Measurements from ENCODE around the gene EGR4.

Gene EGR4

DNA sequence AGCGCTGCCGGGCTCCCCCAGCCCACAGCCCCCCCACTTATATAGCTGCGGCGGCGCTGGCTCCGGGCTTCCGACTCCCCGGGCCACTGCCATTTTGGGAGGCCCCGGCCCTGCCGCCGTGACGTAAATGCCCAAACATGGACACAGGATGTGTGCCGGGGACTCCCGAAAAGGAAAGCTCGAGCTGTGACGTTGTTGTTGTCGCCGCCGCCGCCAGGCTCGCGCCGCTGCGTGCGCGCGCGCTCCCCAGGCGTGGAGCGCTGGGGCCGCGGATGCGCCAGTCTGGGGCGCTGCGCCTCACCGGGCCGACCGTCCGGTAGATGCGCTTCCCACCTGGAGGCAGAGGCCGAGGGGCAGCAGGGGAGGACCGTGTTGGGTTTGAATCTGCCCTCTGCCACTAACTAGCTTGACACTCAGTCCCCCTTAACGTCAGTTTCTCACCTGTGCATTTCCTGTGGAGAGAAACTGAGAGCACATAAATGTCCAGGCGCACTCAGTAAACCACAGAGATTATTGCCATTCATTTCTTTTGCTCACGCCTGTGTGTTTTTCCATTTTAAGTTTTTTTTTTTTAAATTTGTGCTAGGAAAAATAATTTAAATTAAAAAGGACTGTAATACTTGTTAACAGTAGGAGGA is at the start of gene EGR4:
EGR4 (minus strand) TSS at position 15 of the 638 bp plus-strand sequence. CDS start 231 bp downstream, outside the sequence.
- peak; percentile 93 for DNase-seq

DNA sequence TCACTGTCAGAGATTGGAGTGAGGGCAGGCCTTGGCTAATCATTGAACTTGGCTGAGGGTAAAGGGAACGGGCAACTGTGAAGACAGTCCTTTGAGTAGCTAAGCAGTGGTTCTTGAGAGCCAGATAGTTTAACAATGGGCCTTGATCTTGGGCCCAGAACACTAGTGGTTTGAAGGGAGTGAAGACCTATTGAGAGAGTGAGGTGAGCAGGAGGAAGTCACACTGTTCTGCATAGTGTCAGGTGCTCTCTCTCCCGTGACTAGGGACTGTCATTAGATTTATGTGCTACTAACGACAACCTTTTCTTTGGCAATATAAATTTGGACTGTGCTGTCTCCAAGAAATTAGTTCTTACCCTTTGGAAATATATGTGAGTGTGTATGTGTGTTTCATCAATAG is 47.7 kb upstream of the EGR4 start:
- DNase-seq: no peak

DNA sequence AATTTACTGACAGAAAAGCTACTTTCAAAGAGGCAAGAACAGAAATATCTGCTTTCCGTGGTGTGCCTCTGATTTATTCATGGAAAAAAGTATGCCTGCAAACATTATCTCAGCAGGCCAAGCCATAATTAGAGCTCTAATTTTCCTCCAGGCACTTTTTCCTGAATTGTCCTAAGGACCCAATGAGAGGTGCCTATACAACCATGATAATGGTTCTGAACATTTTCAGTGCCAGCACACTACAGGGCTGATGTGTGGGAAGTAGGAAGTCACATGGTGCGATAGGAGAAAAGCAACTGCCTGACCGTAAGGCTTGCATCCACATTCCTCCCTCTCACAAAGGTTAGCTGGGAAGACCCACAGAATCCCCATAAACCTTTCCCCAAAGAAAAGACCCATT is 45.9 kb upstream of the EGR4 start:
- no peak for DNase-seq

DNA sequence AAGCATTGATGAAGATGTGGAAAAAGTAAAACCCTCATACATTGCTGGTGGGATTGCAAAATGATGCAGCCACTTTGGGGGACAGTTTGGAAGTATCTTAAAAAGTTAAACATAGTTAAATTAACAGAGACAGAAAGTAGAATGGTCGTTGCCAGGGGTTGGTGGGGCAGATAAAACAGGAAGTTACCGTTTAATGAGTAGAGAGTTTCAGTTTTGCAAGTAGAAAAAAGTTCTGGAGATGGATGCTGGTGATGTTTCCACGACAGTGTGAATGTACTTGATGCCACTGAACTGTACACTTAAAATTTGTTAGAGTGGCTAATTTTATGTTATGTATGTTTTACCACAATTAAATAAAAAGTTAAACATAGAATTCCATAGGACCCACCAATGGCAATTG is 44.5 kb upstream of the EGR4 start:
- DNase-seq: no peak

DNA sequence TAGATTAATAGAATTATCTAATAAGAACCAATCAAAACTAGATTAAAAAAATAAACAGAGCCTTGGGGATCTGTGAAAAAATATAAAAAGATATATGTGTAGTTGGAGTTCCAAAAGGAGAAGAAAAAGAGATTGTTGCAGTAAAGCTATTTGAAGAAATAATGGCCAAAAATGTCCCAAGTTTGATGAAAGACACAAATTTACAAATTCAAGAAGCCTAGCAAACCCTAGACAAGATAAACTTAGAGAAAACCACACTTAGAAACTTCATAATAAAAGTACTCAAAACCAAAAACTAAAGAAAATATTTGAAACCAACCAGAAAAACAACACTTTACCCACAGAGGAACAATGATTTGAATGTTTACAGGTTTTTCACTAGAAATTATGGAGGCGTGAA is 41.3 kb upstream of the EGR4 start:
- no peak for DNase-seq

DNA sequence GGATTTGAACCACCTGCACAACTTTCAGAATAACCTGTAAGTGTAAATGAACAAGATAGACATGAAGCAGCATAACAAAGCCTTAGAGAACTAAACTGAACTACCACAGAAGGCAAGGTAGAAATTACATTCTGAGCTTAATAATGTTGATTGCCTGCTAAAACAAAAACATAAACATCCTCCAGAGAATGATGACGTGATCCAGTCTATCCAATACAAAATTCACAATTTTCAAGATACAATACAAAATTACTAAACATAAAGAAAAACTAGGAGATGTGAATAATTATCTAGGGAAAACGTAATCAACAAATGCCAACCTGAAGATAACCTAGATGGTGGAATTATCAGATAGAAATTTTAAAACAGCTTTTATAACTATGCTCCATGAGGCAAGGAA is 40.7 kb upstream of the EGR4 start:
- no peak for DNase-seq

DNA sequence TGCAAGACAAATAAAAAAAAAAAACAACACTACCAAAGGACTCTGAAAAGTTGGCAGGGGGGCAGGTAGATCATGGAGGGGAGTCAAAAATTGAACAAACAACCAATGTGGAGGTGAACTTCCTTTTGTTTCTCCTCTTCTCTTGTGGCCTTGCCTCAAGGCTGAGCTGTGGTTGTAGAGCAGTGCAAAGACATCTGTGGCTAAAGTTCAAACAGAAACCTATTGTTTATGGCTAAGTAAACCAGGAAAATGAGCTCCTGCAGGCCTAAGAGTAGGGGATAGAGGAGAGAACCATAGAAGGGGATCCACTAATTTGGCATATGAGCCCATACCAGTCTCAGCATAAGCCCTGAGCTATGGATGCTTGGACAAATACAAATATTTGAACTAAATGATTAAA is 40.2 kb upstream of the EGR4 start:
- no peak for DNase-seq

DNA sequence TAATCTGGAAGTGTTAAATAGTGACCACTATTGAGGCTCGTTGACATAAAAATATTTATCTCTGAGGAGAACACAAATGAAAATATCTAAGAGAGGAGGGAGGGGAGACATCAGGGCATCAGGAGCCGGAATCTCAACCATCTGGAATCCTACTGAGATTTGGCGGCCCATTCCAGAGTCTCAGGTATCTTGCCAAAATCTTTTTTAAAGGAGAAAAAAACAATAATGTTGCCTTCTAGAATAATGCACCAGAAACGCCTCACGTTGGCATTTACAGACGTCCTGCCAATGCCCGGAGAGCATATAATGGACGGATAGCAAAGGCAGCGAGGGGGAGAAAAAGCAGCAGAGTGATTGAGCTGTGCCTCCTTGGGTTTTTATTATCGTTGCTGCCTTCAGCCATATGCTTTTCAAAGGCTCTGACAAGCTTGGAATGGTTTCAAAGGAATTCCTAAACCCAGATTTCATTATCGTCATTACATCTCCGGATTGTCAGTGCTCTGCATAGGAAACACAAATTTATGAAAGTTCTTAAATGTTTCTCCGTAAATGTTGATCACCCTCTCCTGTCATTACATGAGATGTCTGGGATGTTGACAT is 30.9 kb upstream of the EGR4 start:
- DNase-seq: no peak

DNA sequence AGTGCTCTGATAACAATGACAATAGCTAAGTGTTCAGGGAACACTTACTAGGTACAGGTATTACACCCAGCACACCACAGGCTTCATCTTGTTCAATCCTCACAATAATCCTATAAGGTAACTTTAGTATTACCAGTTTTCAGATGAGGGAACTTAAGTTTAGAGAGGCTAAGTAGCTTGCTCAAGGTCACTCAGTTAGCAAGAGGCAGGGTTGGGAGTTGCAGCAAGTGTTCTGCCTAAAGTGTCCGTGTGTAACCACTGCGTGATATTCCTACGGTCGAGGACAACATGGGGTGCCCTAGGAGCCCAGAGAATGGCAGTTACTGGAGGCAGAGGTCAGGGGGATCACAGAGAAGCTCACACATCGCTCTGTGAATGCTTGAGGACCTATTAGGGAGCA is 30.2 kb upstream of the EGR4 start:
- DNase-seq: no peak

DNA sequence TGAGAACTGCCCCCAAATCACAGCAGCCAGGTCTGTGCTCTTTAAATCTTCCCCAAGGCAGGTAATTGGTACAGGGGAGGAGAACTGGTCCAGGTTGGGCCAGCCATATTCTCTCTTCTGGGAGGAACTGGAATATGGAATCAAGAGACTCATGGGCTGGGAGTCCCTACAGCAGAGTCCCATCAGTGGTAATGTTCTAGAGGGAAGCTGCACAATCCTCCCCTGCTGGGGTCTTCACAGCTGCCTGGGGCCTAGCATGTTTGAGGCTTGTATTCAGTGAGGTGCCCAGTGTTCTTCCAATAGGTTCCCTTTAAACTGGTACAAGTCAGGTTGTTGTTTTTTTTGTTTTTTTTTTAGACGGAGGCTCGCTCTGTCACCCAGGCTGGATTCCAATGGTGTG is 21.1 kb upstream of the EGR4 start:
- DNase-seq: no peak

DNA sequence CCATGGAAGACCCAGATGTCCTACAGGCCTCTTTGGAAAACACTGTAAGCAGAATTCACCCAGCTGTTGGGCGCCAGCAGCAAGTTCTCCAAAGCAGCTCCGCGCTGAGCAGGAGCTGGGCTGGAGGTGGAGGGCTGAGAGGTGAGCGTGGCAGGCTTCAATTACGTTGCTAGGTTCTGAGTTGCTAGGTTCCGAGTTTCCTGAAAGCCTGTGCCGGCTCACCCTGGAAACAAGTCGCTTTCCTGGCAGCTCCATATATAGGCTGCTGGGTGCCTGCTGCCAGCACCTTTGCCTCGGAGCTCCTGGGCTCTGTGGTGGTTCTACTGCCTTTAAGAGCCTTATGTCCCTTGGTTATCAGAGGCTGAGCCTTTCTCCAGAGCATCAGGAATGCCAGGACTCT is 14.4 kb upstream of the EGR4 start:
- no peak for DNase-seq

DNA sequence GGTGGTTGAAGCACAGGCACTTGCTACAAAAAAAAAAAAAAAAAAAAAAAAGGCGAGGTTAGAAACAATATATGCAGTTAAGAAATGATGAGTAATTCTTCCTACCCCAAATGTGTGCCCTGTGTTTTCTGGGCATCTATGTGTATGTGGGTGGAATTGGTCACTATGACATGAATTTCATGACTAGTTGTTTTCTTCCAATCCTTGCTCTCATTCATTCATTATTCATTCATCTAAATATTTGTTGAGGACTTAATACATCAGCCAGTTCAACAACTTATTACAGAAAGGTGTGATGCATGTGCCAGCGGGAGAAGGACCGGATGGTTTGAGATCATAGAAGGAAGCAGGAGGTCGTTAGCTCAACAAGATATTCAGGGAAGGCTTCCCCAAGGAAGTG is 8.3 kb upstream of the EGR4 start:
- DNase-seq: no peak

DNA sequence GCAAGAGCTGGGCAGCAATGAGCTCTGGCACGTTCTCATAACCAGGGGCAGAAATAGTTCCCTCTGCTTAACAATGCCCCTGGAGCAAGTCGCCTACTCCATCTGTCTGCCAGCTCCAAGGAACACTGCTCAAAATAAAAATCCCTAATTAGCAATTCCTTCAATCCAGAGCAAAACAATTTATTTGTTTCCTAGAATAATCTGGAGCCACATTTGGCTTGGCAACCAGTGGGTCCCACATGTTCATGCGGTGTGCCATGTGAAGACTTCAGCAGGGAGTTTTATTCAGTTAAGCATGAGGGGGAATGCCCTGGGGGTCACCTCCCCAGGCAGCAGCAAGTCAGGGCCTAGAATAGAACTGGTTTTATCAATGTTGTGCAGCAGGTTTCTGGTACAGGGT is 7.6 kb upstream of the EGR4 start:
- no peak for DNase-seq

DNA sequence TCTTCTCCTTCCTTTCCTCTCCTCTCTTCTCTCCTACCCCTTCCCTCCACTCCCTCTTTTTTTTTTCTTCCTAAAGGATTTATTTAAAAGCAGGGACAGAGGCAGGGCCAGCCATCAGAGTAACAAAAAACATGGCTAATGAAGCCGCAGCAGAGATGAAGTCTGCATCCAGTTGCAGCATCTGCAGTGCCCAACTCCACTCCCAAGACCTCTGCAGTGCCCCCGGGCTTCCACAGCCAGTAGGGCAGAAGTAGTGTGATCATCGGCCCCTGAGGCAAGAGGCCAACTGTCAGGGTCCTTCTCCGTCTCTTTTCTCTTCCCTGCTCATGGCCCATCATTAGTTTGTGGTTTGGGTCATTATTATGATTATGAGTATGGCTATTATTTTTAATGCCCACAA is 4.2 kb upstream of the EGR4 start:
- no peak for DNase-seq

DNA sequence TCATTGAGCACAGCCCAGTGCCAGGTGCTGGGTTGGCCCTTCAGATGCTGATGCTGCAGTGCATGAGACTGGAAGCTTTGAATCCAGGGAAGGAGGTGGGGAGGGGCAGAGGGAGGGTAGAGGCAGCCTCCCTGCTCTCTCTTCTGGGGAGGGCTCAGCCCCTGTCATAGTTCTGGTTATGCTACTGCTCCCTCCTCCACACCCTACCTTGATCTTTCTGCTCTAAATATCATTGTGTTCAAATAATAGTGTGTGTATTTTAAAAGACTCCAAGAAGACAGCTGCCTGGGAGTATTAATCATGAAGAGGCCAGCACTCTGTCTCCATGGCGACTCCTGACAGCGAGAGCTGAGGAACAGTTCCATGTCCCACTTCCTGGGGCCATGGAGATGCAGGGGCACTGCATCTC is 3.8 kb upstream of the EGR4 start:
- DNase-seq: no peak

DNA sequence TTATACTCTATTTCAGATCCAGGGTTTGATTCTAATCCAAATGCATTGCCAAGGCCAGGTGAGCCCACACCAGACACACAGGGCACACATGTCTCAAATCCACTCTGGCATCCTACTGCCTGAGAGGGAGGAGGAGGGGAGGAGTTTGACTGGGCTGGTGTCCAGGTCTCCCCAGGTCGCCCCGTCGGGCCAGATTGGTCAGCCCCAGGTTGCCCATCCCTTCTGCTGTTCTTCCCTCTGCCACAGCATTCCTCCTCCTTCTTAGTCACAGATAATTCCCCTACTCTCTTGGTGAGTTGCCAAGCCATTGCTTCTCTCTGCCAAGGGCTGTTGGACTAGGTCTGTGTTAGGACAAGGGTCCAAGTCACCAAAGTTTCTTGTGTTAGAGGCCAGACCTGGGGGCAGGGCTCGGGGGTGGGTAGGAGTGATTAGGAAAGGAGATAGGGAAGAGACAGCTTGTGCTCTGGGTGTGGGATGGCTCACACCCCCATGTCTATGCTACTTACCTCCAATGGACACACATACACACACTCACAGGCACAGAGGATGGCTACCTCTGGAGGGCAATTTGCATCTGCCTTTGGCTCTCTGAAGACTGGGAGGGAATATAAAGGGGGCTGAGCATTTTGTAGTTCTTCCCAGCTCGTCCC is 2.5 kb upstream of the EGR4 start:
- DNase-seq: no peak

DNA sequence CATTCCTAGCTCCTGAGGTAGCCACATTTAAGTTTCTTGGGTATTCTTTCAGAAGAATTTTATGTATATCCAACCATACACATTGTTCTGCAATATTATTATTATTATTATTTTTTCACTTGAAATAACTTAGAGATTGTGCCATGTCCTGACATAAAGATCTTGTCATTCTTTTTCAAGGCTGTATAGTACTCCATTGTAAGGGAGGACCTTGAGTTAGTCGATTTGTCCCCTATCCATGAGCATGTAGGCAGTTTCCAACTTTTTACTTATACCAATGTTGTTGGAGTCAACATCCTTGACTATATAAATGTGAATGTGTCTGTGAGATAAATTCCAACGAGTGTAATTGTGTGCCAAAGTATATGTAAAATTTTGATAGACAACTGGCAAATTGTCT is 891 bp upstream of the EGR4 start:
- no peak for DNase-seq

DNA sequence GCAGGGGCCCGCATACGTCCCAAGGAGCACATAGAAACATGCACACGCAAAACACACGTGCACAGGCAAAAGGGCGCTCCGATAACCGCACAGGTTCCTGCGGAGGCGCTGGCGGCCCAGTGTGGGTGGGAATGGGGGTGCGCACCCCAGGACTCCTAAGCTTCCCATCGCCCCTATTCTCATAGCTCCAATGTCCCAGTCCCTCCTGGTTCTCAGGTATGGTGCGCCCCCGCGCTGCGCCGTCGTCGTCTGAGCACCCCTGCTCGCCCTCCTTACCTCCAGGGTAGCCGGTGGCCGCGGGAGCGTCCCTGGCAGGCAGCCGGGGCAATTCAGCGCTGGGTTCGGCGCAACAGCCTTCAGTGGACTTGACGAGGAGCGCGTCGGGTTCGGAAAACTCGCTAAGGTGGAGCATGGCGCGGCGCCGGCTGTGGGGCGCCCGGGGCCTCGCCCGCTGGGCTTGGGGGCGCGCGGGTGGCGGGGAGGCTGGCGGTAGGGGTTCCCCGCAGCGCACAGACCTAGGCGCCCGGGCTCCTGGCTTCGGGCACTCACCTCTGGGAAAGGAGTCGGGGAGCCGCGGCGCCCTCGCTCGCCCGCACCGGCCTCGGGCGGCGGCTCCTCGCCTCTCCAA is 328 bp downstream of the EGR4 start:
- no peak for DNase-seq

DNA sequence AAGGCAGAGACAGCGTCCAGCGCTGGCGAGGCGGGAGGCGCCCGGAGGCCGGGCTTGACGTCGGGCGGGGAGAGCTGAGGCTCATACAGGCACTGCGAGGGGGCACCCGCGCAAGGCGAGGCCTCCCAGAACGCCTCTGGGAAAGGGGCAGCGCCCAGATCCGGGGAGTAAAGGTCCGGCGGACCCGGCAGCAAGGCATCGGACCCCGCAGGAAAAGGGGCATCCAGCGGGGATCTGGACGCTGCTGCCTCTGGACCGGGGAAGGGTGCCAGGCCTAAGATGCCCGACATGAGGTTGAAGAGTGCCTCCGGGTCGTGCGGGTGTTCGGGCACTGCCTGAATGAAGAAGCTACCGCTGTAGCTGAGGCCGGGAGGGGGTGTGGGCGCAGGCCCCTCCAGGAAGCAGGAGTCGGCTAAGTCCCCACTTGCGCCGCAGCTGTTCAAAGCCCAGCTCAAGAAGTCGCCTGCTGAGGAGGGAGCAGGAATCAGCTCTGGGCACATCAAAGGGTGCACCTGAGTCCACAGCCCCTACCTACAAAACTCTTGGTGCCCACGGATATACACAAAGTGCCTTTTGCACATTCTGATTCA is 937 bp downstream of the EGR4 start:
- no peak for DNase-seq

DNA sequence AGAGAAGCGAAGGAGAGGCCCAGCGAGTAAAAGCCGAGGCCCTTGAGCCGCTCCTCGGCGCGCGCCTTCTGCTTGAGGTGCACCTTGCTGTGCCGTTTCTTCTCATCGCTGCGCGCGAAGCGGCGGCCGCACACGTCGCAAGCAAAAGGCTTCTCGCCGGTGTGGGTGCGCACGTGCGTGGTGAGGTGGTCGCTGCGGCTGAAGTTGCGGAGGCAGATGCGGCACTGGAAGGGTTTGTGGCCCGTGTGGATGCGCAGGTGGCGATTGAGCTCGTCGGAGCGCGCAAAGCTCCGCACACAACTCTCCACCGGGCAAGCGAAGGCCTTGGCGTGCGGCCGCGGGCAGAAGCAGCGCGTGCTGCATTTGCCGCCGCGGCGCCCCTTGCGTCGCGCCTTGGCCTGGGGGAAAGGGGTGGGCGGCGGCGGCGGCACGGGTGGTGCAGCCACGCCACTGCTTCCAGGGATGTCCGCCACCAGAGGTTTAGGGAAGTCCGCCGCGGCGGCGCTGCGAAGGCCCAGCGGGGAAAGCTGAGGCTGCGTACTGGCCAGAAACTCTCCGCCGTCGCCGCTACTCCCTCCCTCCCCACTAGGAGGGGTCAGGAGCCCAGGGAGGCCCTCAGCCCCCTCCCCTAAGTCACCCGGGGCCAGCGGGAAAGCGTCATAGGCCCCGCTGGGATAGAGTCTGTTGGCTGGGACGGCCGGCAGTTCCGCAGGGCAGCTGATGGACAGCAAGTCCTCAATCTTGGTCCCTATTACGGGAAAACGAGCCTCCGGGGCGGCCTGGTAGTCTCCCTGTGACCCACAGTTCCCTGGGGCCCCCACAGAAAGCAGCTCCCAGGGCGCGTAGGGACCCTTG is 1.7 kb downstream of the EGR4 start:
- DNase-seq: no peak

DNA sequence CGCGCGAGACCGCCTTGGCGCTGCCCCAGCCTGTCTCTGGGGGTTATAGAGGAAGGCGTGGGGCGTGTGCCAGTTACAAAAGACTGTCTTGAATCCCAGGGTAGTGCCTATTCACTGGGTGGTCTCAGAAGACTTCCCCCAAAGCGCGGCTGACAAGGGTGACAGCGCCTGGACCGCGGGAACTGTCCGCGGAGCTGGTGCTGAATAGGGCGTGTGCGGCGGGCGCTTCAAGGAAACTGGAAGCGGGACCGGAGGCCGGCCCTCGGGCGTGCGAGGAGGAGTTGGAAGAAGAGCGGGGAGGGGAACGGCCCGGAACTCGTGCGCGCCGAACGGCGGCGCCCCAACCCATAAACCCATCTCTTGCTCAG is 2.3 kb downstream of the EGR4 start:
- peak; percentile 44 for DNase-seq

DNA sequence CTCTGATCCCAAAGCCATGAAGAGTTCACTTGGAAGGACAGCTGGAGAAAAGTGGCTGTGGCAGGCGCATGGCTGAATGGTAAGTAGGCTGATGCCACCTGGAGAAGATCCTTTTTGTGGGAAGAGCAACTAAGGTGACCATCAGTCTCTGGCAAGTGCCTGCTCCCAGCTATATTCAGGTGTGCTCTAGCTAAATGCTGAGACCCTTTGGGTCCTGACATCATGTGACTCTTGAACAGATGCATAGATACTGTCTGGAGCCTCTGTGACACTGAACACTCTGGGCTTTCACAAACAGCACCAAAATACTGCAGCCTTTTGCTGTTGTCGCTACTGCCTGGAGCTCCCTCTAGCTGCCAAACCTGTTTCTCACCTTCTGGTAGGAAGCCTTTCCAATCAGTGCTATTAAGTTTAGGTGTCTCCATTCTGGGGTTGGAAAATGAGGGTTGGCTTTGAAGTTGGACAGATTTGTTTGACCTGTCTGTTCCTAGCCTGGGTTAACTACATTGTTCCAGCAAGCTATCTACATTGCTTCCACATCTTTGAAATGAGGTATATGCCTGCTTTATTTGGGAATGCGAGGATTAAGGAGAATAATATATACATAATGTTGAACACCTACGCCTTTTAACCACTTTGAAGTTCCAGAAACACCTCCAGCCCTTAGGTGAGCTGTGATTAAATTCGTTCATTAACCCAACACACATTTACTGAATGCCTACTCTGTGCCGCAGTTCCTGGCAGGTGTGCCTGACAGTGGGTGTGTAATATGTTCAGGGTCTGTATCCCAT is 3.1 kb downstream of the EGR4 start:
- peak; percentile 45 for DNase-seq
